ENCODE measurements around the gene CD82. TPM values are rescaled to one million over a fixed set of nuclear protein-coding genes. Genes with fewer than 3 reads are reported as not detected.
"Not testable (repeated sequence)": the region's sequence is repeated elsewhere in the genome, so short reads cannot be mapped to it uniquely, and the experiment has no call there.

The CD82 gene
- total RNA-seq, 4 donors from 2014 or later: 10.2 to 26.3 (median 20.8) TPM

DNA sequence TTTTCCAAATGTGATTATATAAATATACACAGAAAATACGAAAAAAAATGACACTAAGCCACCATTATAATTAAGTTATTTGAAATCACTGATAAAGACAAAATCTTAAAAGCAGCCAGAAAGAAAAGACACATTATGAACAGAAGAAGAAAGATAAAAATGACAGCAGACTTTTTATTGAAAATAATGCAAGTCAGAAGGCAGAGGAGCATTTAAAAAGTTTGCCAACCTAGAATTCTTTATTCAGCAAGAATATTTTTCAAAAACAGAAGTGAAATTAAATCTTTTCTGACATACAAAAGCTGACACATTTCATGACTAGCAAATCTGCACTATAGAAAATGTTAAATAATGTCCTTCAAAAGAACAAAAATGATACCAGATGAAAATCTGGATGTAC, 77.8 kb downstream of the CD82 start:
- Histone ChIP-seq H3K9me3 (no peaks in the 10 kb centered on the region), H3K36me3 (no peaks in the 10 kb centered on the region), H3K27ac (no peak overlapping the region), H3K4me1 (no peaks in the 10 kb centered on the region), H3K4me3 (no peak overlapping the region), H3K27me3 (no peaks in the 10 kb centered on the region)
- no peak for DNase-seq
- TF ChIP-seq POLR2A (IDR thresholded peaks at IDR 0.05): no peak
- TF ChIP-seq, protein P1, sequence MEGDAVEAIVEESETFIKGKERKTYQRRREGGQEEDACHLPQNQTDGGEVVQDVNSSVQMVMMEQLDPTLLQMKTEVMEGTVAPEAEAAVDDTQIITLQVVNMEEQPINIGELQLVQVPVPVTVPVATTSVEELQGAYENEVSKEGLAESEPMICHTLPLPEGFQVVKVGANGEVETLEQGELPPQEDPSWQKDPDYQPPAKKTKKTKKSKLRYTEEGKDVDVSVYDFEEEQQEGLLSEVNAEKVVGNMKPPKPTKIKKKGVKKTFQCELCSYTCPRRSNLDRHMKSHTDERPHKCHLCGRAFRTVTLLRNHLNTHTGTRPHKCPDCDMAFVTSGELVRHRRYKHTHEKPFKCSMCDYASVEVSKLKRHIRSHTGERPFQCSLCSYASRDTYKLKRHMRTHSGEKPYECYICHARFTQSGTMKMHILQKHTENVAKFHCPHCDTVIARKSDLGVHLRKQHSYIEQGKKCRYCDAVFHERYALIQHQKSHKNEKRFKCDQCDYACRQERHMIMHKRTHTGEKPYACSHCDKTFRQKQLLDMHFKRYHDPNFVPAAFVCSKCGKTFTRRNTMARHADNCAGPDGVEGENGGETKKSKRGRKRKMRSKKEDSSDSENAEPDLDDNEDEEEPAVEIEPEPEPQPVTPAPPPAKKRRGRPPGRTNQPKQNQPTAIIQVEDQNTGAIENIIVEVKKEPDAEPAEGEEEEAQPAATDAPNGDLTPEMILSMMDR (IDR thresholded peaks at IDR 0.05): no peak
- intact Hi-C loops (cut with DNase I; ENCODE audit: low total_unique reads): no loop called here

DNA sequence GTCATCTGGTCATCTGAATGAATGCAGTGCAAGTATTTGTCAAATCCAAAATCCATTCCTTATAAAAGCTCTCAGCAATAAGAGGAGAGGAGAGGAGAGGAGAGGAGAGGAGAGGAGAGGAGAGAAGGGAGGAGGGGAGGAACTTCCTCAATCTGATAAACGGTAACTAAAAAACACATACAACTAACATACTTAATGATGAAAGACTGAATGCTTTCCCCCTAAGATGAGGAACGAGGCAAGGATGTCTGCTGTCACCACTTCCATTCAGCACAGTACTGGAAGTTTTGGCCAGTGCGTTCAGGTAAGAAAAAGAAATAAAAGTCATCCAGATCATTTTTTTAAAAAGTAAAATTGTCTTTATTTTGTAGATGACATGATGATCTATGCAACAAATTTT, 80.4 kb downstream of the CD82 start:
- Histone ChIP-seq H3K36me3 (no peaks in the 10 kb centered on the region), H3K27ac (no peak overlapping the region), H3K9me3 (no peaks in the 10 kb centered on the region), H3K4me3 (no peak overlapping the region), H3K27me3 (no peaks in the 10 kb centered on the region), H3K4me1 (no peaks in the 10 kb centered on the region)
- intact Hi-C loops (cut with DNase I; ENCODE audit: low total_unique reads): no loop called here
- TF ChIP-seq POLR2A (IDR thresholded peaks at IDR 0.05): no peak
- TF ChIP-seq, protein P1 (IDR thresholded peaks at IDR 0.05): no peak
- no peak for DNase-seq

DNA sequence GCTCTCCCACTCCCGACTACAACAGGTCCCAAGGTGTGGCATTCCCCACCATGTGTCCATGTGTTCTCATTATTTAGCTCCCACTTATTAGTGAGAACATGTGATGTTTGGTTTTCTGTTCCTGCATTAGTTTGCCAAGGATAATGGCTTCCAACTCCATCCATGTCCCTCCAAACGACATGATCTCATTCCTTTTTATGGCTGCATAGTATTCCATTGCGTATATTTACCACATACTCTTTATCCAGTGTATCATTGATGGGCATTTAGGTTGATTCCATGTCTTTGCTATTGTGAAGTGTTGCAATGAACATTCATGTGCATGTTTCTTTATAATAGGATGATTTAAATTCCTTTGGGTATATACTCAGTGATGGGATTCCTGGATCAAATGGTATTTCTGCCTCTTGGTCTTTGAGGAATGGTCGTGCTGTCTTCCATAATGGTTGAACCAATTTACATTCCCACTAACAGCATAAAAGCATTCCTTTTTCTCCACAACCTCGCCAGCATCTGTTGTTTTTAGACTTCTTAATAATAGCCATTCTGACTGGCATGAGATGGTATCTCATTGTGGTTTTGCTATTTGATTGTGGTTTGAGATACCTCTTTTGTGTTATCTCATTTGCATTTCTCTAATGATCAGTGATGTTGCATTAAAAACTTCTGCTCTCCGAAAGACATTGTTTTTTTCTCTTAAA, 81.9 kb downstream of the CD82 start:
- H3K36me3 ChIP-seq; intact Hi-C loops (cut with DNase I; ENCODE audit: low total_unique reads); H3K27ac ChIP-seq; H3K4me1 ChIP-seq; H3K27me3 ChIP-seq; H3K4me3 ChIP-seq; H3K9me3 ChIP-seq; DNase-seq: not testable (repeated sequence)

DNA sequence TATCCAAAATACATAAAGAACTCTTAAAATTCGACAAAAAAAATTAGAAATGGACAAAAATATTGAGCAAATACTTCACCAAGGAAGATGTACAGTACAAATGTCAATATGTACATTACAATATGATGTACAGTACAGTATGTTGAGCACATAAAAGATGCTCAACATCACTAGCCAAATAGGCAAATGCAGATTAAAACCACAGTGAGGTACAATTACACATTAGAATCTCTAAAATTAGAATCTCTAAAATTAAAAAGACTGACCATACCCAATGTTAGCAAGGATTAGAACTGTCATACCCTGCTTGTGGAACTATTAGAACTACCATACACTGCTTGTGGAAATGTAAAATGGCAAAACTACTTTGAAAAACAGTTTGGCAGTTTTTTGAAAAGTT, 82.6 kb downstream of the CD82 start:
- H3K4me3 ChIP-seq: no peak overlapping the region
- H3K27me3 ChIP-seq: no peaks in the 10 kb centered on the region
- no peaks in the 10 kb centered on the region for H3K9me3 ChIP-seq
- TF ChIP-seq, protein P1 (IDR thresholded peaks at IDR 0.05): no peak
- no peak for TF ChIP-seq POLR2A (IDR thresholded peaks at IDR 0.05)
- intact Hi-C loops (cut with DNase I; ENCODE audit: low total_unique reads): no loop called here
- H3K36me3 ChIP-seq: no peaks in the 10 kb centered on the region
- no peak for DNase-seq
- H3K4me1 ChIP-seq: no peaks in the 10 kb centered on the region
- no peak overlapping the region for H3K27ac ChIP-seq

DNA sequence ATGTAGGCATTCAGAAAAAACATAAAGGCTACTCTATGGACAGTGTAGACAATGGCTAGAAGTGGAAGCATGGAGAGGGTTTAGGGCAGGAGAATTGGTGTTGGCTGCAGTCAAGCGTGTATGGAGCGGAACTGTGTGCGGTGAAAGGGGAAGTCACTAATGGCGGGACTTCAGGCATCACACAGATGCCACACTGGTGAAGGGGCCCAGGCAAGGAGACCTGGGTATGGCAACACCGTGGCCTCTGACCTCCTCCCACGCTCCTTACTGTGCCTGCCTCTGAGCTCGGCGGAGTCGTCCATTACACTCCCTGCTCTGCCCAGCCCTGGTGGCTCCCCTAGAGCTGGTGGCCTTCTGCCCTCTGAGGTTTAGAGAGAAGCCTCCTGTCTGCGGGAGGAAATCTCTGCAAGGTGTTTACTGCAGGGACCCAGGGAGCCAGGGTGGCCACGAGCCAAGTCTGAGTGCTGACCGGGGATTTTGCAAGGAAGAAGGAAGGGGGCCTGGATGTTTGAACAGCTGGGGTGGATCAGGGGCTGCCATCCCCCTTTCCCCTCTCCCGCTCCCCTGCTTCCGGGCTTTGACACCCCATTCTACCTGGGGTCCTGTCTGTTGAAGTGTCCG, 86.2 kb downstream of the CD82 start:
- no peaks in the 10 kb centered on the region for H3K27me3 ChIP-seq
- no peaks in the 10 kb centered on the region for H3K36me3 ChIP-seq
- no peak overlapping the region for H3K27ac ChIP-seq
- intact Hi-C loops (cut with DNase I; ENCODE audit: low total_unique reads): no loop called here
- TF ChIP-seq, protein P1 (IDR thresholded peaks at IDR 0.05): no peak
- TF ChIP-seq POLR2A (IDR thresholded peaks at IDR 0.05): no peak
- no peak overlapping the region for H3K4me3 ChIP-seq
- DNase-seq: no peak
- H3K9me3 ChIP-seq: no peaks in the 10 kb centered on the region
- H3K4me1 ChIP-seq: no peaks in the 10 kb centered on the region
